ENCODE data around the gene UTP20.

The UTP20 gene

DNA sequence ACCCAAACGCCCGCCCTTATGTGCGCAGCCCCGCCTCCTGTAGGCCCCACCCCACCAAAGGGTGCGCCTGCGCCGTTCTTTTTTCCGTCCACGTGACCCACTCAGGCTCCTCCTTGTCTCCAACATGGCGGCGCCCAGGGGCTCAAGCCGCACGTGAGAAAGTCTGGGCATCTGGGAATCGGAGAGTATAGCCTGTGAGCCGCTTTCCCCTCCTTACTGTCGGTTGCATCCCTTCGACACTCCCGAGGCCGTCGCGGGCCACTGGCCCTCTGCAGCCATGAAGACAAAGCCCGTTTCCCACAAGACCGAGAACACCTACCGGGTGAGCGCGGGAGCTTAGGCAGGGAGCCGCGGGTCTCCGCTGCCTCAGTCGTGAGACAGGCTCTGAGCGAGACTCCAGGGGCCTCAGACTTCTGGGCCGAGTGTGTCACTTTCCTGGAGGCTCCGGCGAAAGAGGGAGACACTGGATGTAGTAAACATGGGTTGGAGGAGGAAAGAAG is at the start of gene UTP20:
TSS of gene UTP20 (plus strand) at position 100 of the 500 bp plus-strand sequence. CDS start at position 278, 178 bp downstream.
- DNase-seq (ENCODE audit: low read depth in 2 of 2) = peak; percentile 85

DNA sequence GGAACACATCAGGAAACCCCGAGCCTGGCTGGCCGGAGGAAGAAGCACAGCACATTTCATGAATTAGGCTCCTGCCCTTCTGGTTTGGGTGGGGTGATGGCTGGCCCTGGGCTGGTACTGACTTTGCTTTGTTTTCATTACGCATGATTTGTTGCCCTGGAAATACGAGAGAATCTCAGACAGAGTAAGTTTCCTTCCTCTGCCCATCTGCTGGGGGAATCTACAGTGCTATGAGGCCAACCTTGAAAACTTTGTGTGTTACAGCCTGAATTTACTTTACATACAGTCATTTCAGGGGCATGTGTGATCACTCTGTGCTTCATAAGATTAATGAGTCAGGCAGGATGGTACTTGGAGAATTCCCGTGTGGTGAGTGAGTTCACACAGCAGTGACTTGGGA is 49.4 kb upstream of the UTP20 start:
- no peak for DNase-seq (ENCODE audit: low read depth in 2 of 2)

DNA sequence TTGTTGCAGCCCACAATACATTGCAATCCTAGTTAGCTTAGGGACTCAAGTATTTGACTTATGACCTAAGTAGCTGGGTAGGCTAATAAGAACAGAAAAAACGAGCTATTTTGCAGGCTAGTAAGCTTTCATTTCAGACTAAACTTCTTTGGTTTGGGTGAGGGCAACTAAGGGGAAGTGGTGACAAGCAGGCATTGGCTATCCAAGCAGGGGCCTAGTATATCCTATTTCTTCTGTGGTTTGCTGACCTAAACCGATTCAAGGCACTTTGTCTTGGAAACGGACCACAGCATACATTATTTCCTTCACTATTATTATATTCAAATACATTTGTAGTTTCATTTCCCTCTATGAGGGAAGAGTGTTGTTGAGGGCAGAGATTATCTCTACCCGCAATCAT is 48.3 kb upstream of the UTP20 start:
- no peak for DNase-seq (ENCODE audit: low read depth in 2 of 2)

DNA sequence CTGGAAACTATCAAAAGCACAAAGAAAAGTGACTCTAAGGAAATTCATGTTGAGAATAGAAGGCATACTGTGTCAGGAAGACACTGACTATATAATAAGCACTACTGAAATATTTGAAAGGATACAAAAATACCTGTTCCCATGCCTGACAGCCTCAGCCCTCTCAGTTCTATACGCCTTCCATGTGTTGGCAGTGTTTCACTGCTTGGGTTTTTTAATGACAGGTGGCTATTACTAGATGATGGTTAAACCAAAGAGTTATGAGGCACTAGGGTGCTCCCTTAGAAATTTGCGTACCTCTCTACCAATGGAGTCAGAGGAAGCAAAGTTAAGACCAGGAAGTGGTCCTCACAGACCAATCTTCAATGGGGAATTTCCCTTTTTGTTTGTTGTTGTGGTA is 44.2 kb upstream of the UTP20 start:
- DNase-seq (ENCODE audit: low read depth in 2 of 2) = no peak

DNA sequence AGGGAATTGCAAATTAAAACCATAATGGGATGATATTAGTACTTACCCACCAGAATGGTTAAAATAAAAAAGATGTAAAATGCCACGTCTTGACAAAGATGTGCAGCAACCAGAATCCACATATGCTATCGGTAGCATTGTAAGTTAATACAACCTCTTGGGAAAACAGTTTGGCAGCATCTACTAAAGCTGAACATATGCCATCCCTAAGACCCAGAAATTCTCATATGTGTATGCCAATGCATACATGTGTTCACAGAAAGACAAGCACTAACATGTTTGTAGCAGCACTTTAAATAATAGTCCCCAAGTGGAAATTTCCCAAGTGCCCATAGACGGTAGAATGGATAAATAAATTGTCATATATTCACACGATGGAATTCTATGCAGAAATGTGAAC is 41.6 kb upstream of the UTP20 start:
- DNase-seq (ENCODE audit: low read depth in 2 of 2) = no peak

DNA sequence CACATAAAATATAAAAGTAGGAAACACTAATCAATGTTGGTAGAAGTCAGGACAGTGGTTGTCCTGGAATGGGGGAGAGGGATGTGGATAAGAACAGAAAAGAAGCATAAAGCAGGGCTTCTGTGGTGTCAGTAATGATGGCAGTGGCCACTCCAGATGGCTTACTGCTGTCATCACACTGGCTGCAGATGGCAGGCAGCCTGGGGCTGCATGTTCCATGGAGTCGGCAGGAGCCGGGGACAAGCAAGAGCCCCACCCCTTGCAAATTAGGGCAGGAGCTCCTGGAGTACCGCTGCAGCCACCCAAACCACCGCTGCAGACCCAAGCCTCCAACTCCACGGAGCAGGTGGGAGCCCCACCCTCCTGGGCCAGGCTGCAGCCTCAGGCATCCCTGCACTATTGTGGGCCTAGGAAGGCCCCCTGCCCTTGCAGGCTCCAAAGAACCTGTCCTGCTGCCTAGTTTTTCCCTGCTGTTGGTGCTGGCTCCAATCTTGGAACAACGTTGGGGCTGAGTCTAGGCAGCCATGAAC is 41.0 kb upstream of the UTP20 start:
- no peak for DNase-seq (ENCODE audit: low read depth in 2 of 2)

DNA sequence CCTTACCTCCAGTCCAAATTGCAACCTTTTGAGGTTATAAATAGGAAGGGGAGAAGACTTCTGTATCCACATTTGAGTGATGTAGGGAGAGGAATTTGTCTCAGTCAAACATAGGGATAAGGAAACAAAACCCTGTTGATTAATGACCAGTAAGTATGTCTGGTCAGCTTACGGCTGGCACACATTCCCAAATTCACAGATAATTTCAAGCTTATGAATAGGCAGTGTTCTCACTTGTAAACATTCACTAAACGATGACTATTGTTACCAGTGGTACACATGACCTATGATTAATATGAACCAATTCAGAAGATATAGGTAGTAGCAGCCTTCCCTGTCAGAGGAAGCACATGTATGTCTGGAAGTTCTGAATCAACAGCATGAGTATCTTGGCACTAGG is 36.8 kb upstream of the UTP20 start:
- no peak for DNase-seq (ENCODE audit: low read depth in 2 of 2)

DNA sequence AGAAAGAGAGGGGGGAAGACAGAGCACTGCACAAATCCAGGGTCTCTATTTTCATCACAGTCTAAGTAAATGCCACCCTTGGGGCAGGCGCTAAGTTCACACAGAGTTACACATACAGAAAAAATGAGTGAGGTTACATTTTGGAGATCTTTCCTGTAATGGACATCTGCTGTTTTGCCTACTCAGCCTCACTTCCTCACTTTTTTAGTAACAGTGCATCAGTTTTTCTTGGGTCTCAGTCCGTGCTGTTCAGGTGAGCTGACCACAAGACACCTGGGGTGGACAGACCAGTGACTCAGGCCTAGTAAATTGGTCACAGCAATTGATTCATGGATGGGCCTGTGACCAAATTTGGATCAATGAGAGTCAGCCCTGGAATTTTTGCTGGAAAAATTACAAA is 36.3 kb upstream of the UTP20 start:
- no peak for DNase-seq (ENCODE audit: low read depth in 2 of 2)

DNA sequence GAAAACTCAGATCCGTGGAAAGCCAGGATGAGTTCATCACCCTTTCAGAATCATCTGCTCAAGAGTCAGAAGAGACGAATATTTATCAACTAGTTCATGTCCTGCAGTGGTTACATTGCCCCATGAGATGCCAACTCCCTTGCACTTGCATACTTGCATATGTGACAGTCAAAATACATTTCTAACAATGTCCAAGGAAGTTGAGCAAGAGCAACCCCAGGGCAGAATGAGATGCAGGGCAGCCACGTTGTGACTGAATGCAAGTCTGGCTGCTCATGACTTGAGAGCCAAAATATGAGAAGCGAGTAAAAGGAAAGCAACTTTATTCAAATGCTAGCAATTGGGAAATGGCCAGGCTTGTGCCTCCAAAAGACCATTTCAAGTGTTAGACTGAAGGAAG is 23.6 kb upstream of the UTP20 start:
- no peak for DNase-seq (ENCODE audit: low read depth in 2 of 2)

DNA sequence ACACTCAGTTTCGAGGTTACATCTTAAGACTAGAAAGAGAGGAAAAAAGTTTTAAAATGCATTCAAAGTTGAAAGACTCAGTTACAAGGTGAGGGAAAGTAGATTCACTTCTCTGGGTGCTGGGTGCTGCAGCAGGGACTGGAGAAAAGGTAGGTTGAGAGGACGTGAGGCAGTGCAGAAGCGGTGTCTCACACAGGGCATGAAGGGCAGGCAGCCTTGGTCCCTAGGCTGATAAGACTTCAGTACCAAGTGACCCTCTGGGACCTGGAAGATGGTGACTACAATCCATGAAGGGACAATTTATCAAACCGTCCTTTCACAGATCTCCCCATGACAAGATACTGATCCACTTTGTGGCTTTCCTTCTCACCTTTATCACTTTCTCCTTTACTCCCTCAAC is 22.5 kb upstream of the UTP20 start:
- no peak for DNase-seq (ENCODE audit: low read depth in 2 of 2)

DNA sequence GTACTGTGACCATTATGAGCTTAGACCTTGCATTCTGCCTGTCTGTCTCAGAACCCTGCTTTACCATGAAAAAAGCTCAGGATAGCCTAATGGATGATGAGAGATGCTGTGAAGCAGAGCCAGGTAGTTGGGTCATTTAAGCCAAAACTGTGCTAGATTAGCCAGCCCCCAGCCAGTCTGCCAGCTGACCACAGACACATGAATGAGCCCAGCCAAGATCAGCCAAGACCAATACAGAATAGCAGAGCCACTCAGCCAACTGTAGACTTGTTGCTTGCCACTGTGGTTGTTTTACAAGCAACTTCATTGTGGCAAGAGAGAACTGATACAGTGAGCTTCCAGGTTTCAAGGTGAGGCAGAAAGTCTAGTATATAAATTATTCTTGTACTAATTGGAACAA is 12.8 kb upstream of the UTP20 start:
- no peak for DNase-seq (ENCODE audit: low read depth in 2 of 2)

DNA sequence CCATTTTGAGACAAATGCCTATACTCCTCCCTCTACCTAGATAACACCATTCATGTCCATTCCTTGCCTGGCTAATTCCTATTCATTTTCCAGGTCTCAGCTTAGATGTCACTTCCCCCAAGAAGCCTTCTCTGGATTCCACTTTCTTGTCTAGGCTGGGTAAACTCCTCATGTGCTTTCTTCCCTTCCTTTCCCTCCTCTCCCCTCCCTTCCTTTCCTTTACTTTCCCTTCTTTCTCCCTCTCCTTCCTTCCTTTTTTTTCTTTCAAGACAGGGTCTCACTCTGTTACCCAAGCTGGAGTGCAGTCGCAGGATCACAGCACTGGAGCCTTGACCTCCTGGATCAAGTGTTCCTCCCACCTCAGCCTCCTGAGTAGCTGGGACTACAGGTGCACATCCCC is 3.5 kb upstream of the UTP20 start:
- no peak for DNase-seq (ENCODE audit: low read depth in 2 of 2)

DNA sequence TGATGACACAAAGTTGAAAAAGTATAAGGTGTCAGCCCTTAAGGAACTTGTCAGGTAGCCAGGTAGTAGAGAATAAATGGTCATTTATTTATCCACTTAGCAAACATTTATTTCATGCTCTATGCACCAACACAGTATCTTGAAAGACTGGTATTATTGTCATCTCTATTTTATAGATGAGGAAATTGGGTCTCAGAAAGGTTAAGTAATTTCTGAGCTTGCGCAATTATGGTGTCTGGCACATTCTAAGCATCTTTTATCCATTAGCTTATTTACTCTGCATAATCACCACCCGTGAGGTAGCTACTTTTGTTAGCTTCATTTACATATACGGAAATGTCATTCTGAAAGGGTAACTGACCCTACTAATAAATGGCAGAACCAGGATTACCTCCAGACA is 2.5 kb upstream of the UTP20 start:
- DNase-seq (ENCODE audit: low read depth in 2 of 2) = no peak

DNA sequence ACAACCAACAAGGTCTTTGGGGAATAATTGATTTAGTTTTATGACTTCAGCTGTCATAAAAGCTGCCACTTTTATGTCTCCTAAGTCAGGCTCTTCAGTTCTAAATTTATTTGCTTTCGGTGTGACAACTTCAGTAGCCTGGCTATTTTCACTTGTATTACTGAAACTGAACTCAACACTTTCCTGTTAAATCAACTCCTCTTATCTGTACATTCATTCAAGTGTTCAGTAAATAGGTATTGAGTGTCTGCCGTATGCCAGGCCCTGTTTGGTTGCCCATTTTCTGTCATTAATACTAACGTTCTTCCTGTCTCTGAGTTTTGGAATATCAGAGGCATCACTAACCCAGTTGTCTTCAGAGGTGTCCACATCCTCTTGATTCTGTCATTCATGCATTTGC is 7.5 kb downstream of the UTP20 start:
- DNase-seq (ENCODE audit: low read depth in 2 of 2) = no peak

DNA sequence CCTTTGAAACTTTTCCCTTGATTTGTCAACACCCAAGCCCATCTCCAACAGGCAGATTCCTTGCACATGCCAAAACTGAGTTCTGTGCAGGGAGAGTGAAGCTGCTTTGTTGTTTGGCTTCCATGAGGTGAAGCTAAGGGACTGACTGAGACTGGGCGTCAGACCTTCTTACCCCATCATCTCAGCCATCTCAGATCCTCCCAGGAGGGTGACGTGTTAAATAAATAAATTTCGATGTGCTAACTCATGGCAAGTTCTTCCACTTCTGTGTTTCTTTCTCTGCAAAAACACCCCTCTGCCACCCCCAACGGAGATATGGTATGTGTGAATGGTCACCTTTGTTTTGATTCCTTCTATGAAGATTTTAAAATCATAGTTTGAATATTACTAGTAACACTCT is 17.8 kb downstream of the UTP20 start:
- DNase-seq (ENCODE audit: low read depth in 2 of 2) = no peak

DNA sequence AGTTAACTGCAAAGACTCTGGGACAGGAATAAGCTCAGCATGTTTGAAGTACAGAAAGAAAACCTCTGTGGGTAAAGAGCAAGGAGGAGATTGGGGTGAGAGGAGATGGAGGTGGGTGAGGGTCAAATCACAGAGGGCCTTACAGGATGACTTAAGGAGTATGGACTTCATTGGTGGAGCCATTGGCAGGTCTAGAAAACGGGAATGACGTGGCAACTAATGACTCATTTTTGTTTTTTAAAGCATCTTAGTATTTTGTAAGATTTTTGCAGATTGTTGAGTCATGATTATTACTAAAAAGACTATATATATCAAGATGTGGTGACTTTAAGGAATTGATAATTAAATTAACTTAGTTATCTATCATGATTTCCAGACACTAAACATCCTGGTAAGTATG is 18.5 kb downstream of the UTP20 start:
- no peak for DNase-seq (ENCODE audit: low read depth in 2 of 2)

DNA sequence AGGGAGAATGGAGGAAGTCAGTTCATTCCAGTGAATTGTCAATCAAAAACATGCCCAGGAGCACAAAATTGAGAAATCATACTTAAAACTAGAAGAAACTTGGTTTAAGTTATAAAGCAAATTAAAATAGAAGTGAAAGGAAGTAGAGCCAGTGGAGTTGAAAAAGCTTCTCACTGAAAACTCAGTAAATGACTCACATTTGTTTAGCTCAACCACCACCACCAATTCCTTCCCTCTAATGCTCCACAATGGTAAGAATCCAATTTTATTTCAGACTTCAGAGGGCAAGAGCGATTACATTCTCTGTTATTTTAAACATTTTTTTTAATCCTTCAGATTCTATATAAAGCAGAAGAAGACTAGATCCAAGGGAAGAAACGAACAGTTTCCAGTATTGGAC is 19.4 kb downstream of the UTP20 start:
- no peak for DNase-seq (ENCODE audit: low read depth in 2 of 2)

DNA sequence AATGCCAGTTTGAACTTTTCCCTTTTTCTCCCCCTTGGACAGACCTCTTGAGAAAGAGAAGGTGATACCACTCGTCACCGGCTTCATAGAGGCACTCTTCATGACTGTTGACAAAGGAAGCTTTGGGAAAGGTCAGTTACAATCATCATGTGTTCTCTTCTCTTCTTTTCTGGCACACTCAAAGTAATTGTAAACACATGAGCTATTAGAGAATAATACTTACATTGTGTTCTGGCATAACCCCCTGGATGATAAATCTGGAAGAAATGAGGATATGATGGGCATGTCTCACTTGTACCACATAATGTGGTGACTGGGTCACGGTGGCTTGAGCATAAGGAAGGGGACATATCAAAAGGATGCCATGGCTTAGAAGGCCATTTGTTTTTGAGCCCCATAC is 20.0 kb downstream of the UTP20 start:
- no peak for DNase-seq (ENCODE audit: low read depth in 2 of 2)

DNA sequence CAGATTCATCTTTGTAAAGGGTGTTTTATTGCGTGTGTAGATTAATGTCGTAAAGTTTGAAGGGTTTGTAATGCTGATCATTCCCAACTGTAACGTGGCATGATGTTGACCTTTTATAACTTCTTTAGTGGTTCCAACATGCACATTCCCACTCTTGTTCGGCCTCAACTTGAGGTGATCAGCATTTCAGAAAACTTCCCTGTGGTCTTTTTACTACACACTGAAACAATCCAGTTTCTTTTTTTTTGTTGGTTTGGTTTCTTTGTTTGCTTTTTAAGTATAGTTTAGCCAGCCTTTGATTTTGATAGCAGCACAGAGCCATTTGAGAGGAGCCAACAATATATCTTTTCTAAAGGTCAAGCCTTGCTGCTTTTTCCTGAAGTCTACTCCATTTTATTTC is 22.8 kb downstream of the UTP20 start:
- no peak for DNase-seq (ENCODE audit: low read depth in 2 of 2)

DNA sequence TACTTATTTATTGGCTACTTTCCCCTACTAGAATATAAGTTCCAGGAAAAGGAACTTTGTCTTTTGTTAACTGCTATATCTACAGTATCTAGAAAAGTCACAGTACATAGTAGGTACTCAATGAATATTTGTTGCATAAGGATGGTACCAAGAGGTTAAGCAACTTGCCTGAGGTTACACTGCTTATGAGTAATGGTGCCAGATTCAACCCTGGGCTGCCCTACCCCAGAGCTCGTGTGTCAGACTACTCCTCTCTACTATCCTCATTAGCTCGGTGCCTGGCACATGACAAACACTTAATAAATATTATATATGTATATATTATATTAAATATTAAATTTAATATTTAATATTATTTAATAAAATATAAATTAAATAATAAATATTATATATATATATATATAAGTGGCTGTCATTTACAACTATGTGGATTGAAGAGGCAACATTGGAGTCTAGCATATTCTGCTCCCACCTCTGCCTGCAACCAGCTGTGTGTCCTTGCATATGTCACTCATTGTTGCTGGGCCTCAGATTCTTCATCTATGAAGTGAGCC is 25.4 kb downstream of the UTP20 start:
- DNase-seq (ENCODE audit: low read depth in 2 of 2) = no peak

DNA sequence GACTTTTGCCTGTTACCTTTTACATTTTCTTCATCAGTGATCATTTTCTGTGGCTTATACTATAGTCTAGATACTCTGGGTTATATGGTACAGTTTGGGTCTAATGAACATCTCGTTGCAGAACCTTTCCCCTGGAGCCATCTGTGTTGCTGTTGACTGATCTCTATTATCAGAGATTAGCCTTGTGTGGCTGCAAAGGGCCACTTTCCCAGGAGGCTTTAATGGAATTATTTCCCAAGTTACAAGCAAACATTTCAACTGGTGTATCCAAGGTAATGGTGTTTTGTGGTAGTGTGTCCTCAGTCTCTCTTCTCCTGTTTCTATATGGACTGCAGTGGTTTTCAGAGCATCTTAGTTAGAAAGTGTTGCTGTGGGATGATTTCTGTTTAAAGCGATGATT is 25.9 kb downstream of the UTP20 start:
- DNase-seq (ENCODE audit: low read depth in 2 of 2) = no peak

DNA sequence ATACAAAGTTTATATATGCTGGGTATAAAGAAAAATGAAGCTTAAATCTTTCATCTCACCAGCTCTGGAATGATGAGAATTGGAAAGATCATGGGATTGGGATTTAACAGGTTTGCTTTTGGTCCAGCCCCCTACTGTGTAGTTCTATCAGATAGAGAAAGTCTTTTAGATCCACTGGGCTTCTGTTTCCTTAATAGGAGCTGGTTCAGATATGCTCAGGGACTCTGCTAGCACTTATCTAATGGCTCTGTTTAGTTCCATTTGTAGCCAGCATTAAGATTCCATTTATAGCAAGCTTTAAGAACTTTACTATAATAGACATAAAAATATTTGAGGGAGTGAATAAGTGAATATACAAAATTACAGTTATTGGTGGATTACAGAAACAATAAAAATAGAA is 42.6 kb downstream of the UTP20 start:
- no peak for DNase-seq (ENCODE audit: low read depth in 2 of 2)

DNA sequence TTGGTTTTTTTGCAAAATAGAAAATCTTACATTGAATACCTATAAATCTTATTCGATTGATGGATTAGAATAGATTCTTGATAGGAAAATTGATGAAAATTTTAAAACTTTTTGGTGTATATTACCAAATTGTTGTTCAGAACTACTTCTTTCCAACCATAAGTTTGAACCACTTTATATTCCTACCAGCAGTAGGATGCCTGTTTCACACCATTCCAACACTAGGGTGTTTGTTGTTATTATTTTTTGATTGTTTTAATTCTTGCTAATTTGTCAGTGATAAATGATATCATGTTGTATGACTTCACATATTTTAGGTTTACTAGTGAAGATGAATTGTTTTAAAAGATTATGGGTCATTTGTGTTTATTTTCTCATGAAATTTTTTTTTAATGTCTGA is 43.4 kb downstream of the UTP20 start:
- DNase-seq (ENCODE audit: low read depth in 2 of 2) = no peak

DNA sequence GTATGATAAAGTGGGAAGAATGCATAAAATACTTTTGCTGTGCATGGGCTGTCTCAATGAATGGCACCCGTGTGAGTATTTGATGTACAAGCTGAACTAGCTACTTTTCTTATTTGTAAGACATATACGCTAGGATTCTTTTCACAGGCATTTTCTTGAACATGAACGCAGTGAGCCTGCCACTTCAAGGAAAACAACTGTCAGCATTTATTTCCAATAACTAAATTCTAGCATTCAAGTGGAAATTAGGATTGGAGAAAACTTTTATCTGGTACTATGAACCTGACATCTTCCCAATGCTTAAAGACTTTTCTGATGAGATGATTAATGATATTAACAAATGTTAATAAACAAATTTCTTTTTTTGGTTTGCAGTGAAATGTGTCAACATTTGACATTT is 45.7 kb downstream of the UTP20 start:
- DNase-seq (ENCODE audit: low read depth in 2 of 2) = no peak

All from stimulated activated CD8-positive, alpha-beta memory T cell treated with anti-CD3 and anti-CD28 coated beads, Interleukin-15, amount 100 ng/mL, for 48 hours (primary cell).